Naive thymus-derived CD4-positive, alpha-beta T cell (primary cell): ENCODE measurements around the gene MMD2. TPM values are rescaled to one million over a fixed set of nuclear protein-coding genes. Genes with fewer than 3 reads are reported as not detected.
A peak's percentile ranks its signal among the peaks of the same experiment; 100 is the strongest.

Source experiments
- ATAC-seq: fragments of 150-1000 bp; cut with Tn5 transposase; 2 replicates; pipeline ENCODE4 v1.10.0; 2021; ENCODE audit warnings: mild to moderate bottlenecking, moderate library complexity
- CTCF ChIA-PET: fragments of 350-600 bp; sonication (Branson Sonifier 250); formaldehyde crosslinking; loops from one replicate; lab custom pipeline; 2021; ENCODE audit warnings: antibody characterized with exemption; lab: Charles Lee
- POLR2A ChIA-PET: fragments of 350-600 bp; sonication (Branson Sonifier 250); formaldehyde crosslinking; loops from one replicate; lab custom pipeline; 2021; ENCODE audit warnings: antibody characterized with exemption, inconsistent platforms; lab: Charles Lee
- DNase-seq, 9 donors: peaks; one replicate each; pipeline versions ENCODE4 v3.0.0 to v3.0.0-alpha.2; 2020 to 2022; ENCODE audit warnings: mixed read lengths in 1 of 9
- H3K27ac ChIP-seq: one replicate; pipeline ENCODE4 v1.7.0; 2013; ENCODE audit warnings: mild to moderate bottlenecking, low read depth, low read length, moderate library complexity
- H3K27me3 ChIP-seq, 2 donors: one replicate each; pipeline ENCODE4 v1.7.0; 2013; ENCODE audit warnings: low read length in 2 of 2, mild to moderate bottlenecking in 2 of 2, moderate library complexity in 2 of 2; ENCODE audit not compliant: control insufficient read depth in 2 of 2, insufficient read depth in 2 of 2
- H3K36me3 ChIP-seq, 3 experiments: 1 replicate in 2 of 3; 2 replicates in 1 of 3; pipeline ENCODE4 v1.7.0; 2013; ENCODE audit warnings: low read length in 3 of 3, mild to moderate bottlenecking in 3 of 3, moderate library complexity in 1 of 3; ENCODE audit not compliant: insufficient read depth in 3 of 3, control insufficient read depth in 2 of 3
- H3K4me1 ChIP-seq, 2 donors: one replicate each; pipeline ENCODE4 v1.7.0; 2013; ENCODE audit warnings: low read length in 2 of 2, mild to moderate bottlenecking in 2 of 2, moderate library complexity in 1 of 2; ENCODE audit not compliant: control insufficient read depth in 2 of 2, insufficient read depth in 2 of 2
- H3K4me3 ChIP-seq: 2 replicates; pipeline ENCODE4 v1.7.0; 2013; ENCODE audit warnings: mild to moderate bottlenecking, low read length
- H3K9me3 ChIP-seq, 3 experiments: 1 replicate in 2 of 3; 2 replicates in 1 of 3; pipeline ENCODE4 v1.7.0; 2013; ENCODE audit warnings: low read length in 3 of 3; ENCODE audit not compliant: control insufficient read depth in 2 of 3
- H3K27ac Mint-ChIP-seq, 9 donors: one replicate each; pipeline ENCODE4 v1.8.0; 2020 to 2022; ENCODE audit warnings: mixed read lengths in 9 of 9, mild to moderate bottlenecking in 8 of 9, moderate library complexity in 5 of 9, inconsistent platforms in 2 of 9
- H3K27me3 Mint-ChIP-seq, 5 donors: one replicate each; pipeline ENCODE4 v1.8.0; 2021 to 2022; ENCODE audit warnings: mixed read lengths in 5 of 5, mild to moderate bottlenecking in 1 of 5
- H3K36me3 Mint-ChIP-seq, 5 donors: one replicate each; pipeline ENCODE4 v1.8.0; 2020 to 2022; ENCODE audit warnings: mixed read lengths in 5 of 5, mild to moderate bottlenecking in 3 of 5, inconsistent platforms in 1 of 5
- H3K4me1 Mint-ChIP-seq, 7 donors: one replicate each; pipeline ENCODE4 v1.8.0; 2020 to 2022; ENCODE audit warnings: mixed read lengths in 7 of 7, mild to moderate bottlenecking in 3 of 7, inconsistent platforms in 1 of 7
- H3K4me3 Mint-ChIP-seq, 10 donors: one replicate each; pipeline ENCODE4 v1.8.0; 2020 to 2022; ENCODE audit warnings: mild to moderate bottlenecking in 10 of 10, mixed read lengths in 10 of 10, moderate library complexity in 6 of 10, inconsistent platforms in 2 of 10
- H3K9me3 Mint-ChIP-seq, 11 donors: one replicate each; pipeline ENCODE4 v1.8.0; 2020 to 2022; ENCODE audit warnings: mixed read lengths in 11 of 11, mild to moderate bottlenecking in 4 of 11, inconsistent platforms in 1 of 11, moderate library complexity in 1 of 11
- intact Hi-C, 2 donors: fragments of 100-400 bp; cut with micrococcal nuclease; formaldehyde crosslinking; loops; one replicate each; pipeline ENCODE4 v1.15.1; 2023
- polyA plus RNA-seq, 2 donors: library from polyadenylated mRNA; unstranded; fragments of 300-500 nt; fragmentation: Illumina TruSeq; gene quantifications; one replicate each; pipeline ENCODE4 v1.2.3, GENCODE V29; 2021
- total RNA-seq, 6 experiments: library from RNA in 5 of 6; stranded (reverse) in 5 of 6; gene quantifications; 1 replicate in 5 of 6; 2 replicates in 1 of 6; pipeline ENCODE4 v1.2.3 and lab custom pipeline; 2021 to 2026

The MMD2 gene
- total and polyA plus RNA-seq, 7 experiments from 2014 or later: not detected

GRCh38 chr7:4960363-4960762 is 1.4 kb upstream of the MMD2 start:
- no peaks in the 10 kb centered on the region for H3K9me3 ChIP-seq
- peaks cover 25 to 49% (median 36%) of the 10 kb centered on the region in 5 donors for H3K27me3 Mint-ChIP-seq
- peaks cover 0 to 3% (median 0%) of the 10 kb centered on the region in 11 donors for H3K9me3 Mint-ChIP-seq
- no peak overlapping the region for H3K4me3 ChIP-seq
- H3K36me3 ChIP-seq: no peaks in the 10 kb centered on the region
- intact Hi-C loops: no loop called here
- no peaks in the 10 kb centered on the region for H3K4me1 ChIP-seq
- H3K27ac Mint-ChIP-seq: no peak overlapping the region
- H3K4me3 Mint-ChIP-seq: peak overlapping the region in 2 of 10 donors; percentile 38 to 44
- POLR2A ChIA-PET: no interaction called here
- H3K27me3 ChIP-seq: peaks cover 0 to 8% of the 10 kb centered on the region in 2 donors
- ATAC-seq (no peak), DNase-seq (no peak)
- CTCF ChIA-PET: interaction anchor here (0.7 kb wide), 1 partner anchor 26 kb away, joined by 3 read pairs; no protein-coding TSS in a partner anchor
- H3K36me3 Mint-ChIP-seq: no peaks in the 10 kb centered on the region
- peaks cover 0 to 9% (median 7%) of the 10 kb centered on the region in 7 donors for H3K4me1 Mint-ChIP-seq
- H3K27ac ChIP-seq: no peak overlapping the region

DNA sequence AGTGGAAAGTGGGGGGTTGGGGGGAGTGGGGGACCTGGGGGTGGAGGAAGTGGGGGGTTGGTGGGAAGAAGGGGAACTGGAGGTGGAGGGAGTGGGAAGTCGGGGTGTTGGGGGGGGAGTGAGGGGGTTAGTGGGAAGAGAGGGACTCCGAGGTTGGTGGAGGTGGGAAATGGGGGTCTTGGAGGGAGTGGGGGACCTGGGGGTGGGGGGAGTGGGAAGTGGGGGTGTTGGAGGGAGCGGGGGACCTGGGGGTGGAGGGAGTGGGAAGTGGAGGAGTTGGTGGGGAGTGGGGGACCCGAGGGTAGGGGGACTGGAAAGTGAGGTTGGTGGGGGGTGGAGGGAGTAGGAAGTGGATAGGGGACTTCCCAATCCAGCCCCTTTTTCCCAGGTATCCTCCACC is 906 bp upstream of the MMD2 start:
- ATAC-seq (no peak), DNase-seq (no peak)
- H3K27me3 ChIP-seq: peaks cover 0 to 8% of the 10 kb centered on the region in 2 donors
- intact Hi-C loops: no loop called here
- no peaks in the 10 kb centered on the region for H3K9me3 ChIP-seq
- peak overlapping the region in 1 of 10 donors; percentile 44 for H3K4me3 Mint-ChIP-seq
- peaks cover 0 to 4% (median 0%) of the 10 kb centered on the region in 5 donors for H3K36me3 Mint-ChIP-seq
- CTCF ChIA-PET: no interaction called here
- POLR2A ChIA-PET: no interaction called here
- H3K27ac Mint-ChIP-seq: no peak overlapping the region
- H3K4me1 Mint-ChIP-seq: peaks cover 0 to 9% (median 7%) of the 10 kb centered on the region in 7 donors
- H3K27ac ChIP-seq: no peak overlapping the region
- no peaks in the 10 kb centered on the region for H3K4me1 ChIP-seq
- peaks cover 0 to 3% (median 0%) of the 10 kb centered on the region in 11 donors for H3K9me3 Mint-ChIP-seq
- H3K36me3 ChIP-seq: no peaks in the 10 kb centered on the region
- H3K4me3 ChIP-seq: no peak overlapping the region
- peaks cover 29 to 52% (median 37%) of the 10 kb centered on the region in 5 donors for H3K27me3 Mint-ChIP-seq

GRCh38 chr7:4959306-4959705 is 319 bp upstream of the MMD2 start:
- H3K36me3 ChIP-seq: no peaks in the 10 kb centered on the region
- no peak overlapping the region for H3K4me3 ChIP-seq
- H3K9me3 ChIP-seq: no peaks in the 10 kb centered on the region
- DNase-seq (no peak), ATAC-seq (no peak)
- peaks cover 0 to 8% of the 10 kb centered on the region in 2 donors for H3K27me3 ChIP-seq
- peaks cover 26 to 58% (median 35%) of the 10 kb centered on the region in 5 donors for H3K27me3 Mint-ChIP-seq
- intact Hi-C loops: no loop called here
- no peak overlapping the region for H3K27ac Mint-ChIP-seq
- no peaks in the 10 kb centered on the region for H3K4me1 ChIP-seq
- peaks cover 0 to 6% (median 0%) of the 10 kb centered on the region in 5 donors for H3K36me3 Mint-ChIP-seq
- peaks cover 0 to 5% (median 0%) of the 10 kb centered on the region in 11 donors for H3K9me3 Mint-ChIP-seq
- peak overlapping the region in 1 of 10 donors; percentile 45 for H3K4me3 Mint-ChIP-seq
- H3K4me1 Mint-ChIP-seq: peaks cover 0 to 9% (median 7%) of the 10 kb centered on the region in 7 donors
- no peak overlapping the region for H3K27ac ChIP-seq
- CTCF ChIA-PET: no interaction called here
- POLR2A ChIA-PET: no interaction called here

- H3K9me3 ChIP-seq: no peaks in the 10 kb centered on the region
- CTCF ChIA-PET: no interaction called here
- peak overlapping the region in 9 of 10 donors; percentile 70 to 89 (median 80) for H3K4me3 Mint-ChIP-seq
These were observed 1.0 kb downstream of the MMD2 start for GRCh38 chr7:4957847-4958476.

GRCh38 chr7:4951903-4952636 is 6.9 kb downstream of the MMD2 start:
- Histone ChIP-seq H3K27ac (no peak overlapping the region), H3K4me3 (no peak overlapping the region), H3K36me3 (no peaks in the 10 kb centered on the region), H3K9me3 (no peaks in the 10 kb centered on the region), H3K27me3 (no peaks in the 10 kb centered on the region), H3K4me1 (no peaks in the 10 kb centered on the region)
- ChIA-PET POLR2A (no interaction called here), CTCF (no interaction called here)
- ATAC-seq (no peak), DNase-seq (no peak)
- no peaks in the 10 kb centered on the region for H3K4me1 Mint-ChIP-seq
- H3K4me3 Mint-ChIP-seq: no peak overlapping the region
- peaks cover 12 to 50% (median 38%) of the 10 kb centered on the region in 5 donors for H3K27me3 Mint-ChIP-seq
- H3K36me3 Mint-ChIP-seq: peaks cover 0 to 9% (median 0%) of the 10 kb centered on the region in 5 donors
- intact Hi-C loops: no loop called here
- H3K27ac Mint-ChIP-seq: no peak overlapping the region
- peaks cover 0 to 23% (median 11%) of the 10 kb centered on the region in 11 donors for H3K9me3 Mint-ChIP-seq

More at GRCh38 chr7:4957847-4958476, 1.0 kb downstream of the MMD2 start:
- intact Hi-C loops: no loop called here
- ATAC-seq (peak; percentile 12), DNase-seq (no peak)
- H3K36me3 ChIP-seq: no peaks in the 10 kb centered on the region
- Mint-ChIP-seq H3K27me3 (peaks cover 29 to 63% (median 37%) of the 10 kb centered on the region in 5 donors), H3K27ac (no peak overlapping the region), H3K36me3 (peaks cover 0 to 7% (median 0%) of the 10 kb centered on the region in 5 donors), H3K9me3 (peaks cover 0 to 5% (median 0%) of the 10 kb centered on the region in 11 donors), H3K4me1 (peaks cover 0 to 9% (median 7%) of the 10 kb centered on the region in 7 donors)
- POLR2A ChIA-PET: no interaction called here
- no peak overlapping the region for H3K27ac ChIP-seq
- H3K4me1 ChIP-seq: no peaks in the 10 kb centered on the region
- H3K4me3 ChIP-seq: no peak overlapping the region
- H3K27me3 ChIP-seq: peaks cover 0 to 8% of the 10 kb centered on the region in 2 donors

- intact Hi-C loops: no loop called here
- ChIA-PET CTCF (no interaction called here), POLR2A (no interaction called here)
These were observed 7.7 kb downstream of the MMD2 start for GRCh38 chr7:4951304-4951703.

More at GRCh38 chr7:4951304-4951703, 7.7 kb downstream of the MMD2 start:
- Mint-ChIP-seq H3K4me3 (no peak overlapping the region), H3K36me3 (peaks cover 0 to 9% (median 0%) of the 10 kb centered on the region in 5 donors), H3K4me1 (no peaks in the 10 kb centered on the region), H3K27ac (no peak overlapping the region), H3K27me3 (peaks cover 6 to 54% (median 45%) of the 10 kb centered on the region in 5 donors), H3K9me3 (peaks cover 0 to 25% (median 12%) of the 10 kb centered on the region in 11 donors)
- no peak overlapping the region for H3K4me3 ChIP-seq
- no peak overlapping the region for H3K27ac ChIP-seq
- H3K27me3 ChIP-seq: no peaks in the 10 kb centered on the region
- no peaks in the 10 kb centered on the region for H3K36me3 ChIP-seq
- no peaks in the 10 kb centered on the region for H3K9me3 ChIP-seq
- H3K4me1 ChIP-seq: no peaks in the 10 kb centered on the region
- ATAC-seq (no peak), DNase-seq (no peak)
